Colonic mucosa (tissue), 4 donors: ENCODE results near the gene UNC13C. TPM values are rescaled to one million over a fixed set of nuclear protein-coding genes. Genes with fewer than 3 reads are reported as not detected.

ENCODE experiments used
- DNase-seq: peaks from one replicate; pipeline ENCODE4 v3.0.0-alpha.2; 2020
- H3K27ac ChIP-seq: fragments of 200-600 bp; one replicate; pipeline ENCODE4 v1.8.0; 2021
- H3K27me3 ChIP-seq: fragments of 200-600 bp; one replicate; pipeline ENCODE4 v1.8.0; 2021
- H3K36me3 ChIP-seq: fragments of 200-600 bp; one replicate; pipeline ENCODE4 v1.8.0; 2021
- H3K4me1 ChIP-seq: fragments of 200-600 bp; one replicate; pipeline ENCODE4 v1.8.0; 2021; ENCODE audit warnings: mild to moderate bottlenecking
- H3K4me3 ChIP-seq: fragments of 200-600 bp; one replicate; pipeline ENCODE4 v1.8.0; 2021
- H3K9ac ChIP-seq, 2 donors: one replicate each; pipeline ENCODE4 v1.7.0; 2013; ENCODE audit warnings: control low read depth in 2 of 2, low read depth in 2 of 2, low read length in 2 of 2
- H3K9me3 ChIP-seq: fragments of 200-600 bp; one replicate; pipeline ENCODE4 v1.8.0; 2021
- CTCF ChIP-seq: fragments of 200-600 bp; IDR thresholded peaks from one replicate; pipeline ENCODE4 v1.8.0; 2022; ENCODE audit warnings: antibody characterized with exemption, mild to moderate bottlenecking
- intact Hi-C: fragments of 100-400 bp; cut with DNase I; formaldehyde crosslinking; loops from one replicate; pipeline ENCODE4 v1.14.1; 2022
- total RNA-seq, 2 donors: library from RNA; stranded (reverse); fragmentation: NEBNext Ultra II Directional in 1 of 2; extraction: Animal tissue kit (Norgen Biotek cat#: 25700) in 1 of 2; gene quantifications; one replicate each; pipeline ENCODE4 v1.2.1, GENCODE V29; 2021
- donor health status: healthy.
- donor health status: DM: no; HTN: no; CAD: no.
- donor health status: DM: no; HTN: no; CAD: no.

Gene UNC13C
- total RNA-seq, 2 donors from 2014 or later, result 0.05 to 0.13 TPM

GRCh38 chr15:54559405-54560069 is 581.3 kb downstream of the UNC13C start:
- Histone ChIP-seq H3K27me3 (no peaks in the 10 kb centered on the region), H3K4me1 (no peaks in the 10 kb centered on the region), H3K9me3 (no peaks in the 10 kb centered on the region), H3K4me3 (no peak overlapping the region), H3K9ac (no peak overlapping the region), H3K36me3 (no peaks in the 10 kb centered on the region), H3K27ac (no peak overlapping the region)
- TF ChIP-seq CTCF, result no peak
- intact Hi-C loops, result no loop called here
- peak; percentile 17 for DNase-seq

GRCh38 chr15:54560417-54560816 is 582.2 kb downstream of the UNC13C start:
- H3K9me3 ChIP-seq, result no peaks in the 10 kb centered on the region
- no peak for TF ChIP-seq CTCF
- no peaks in the 10 kb centered on the region for H3K36me3 ChIP-seq
- H3K27me3 ChIP-seq, result no peaks in the 10 kb centered on the region
- intact Hi-C loops, result no loop called here
- DNase-seq, result no peak
- no peak overlapping the region for H3K4me3 ChIP-seq
- H3K9ac ChIP-seq, result no peak overlapping the region
- no peak overlapping the region for H3K27ac ChIP-seq
- no peaks in the 10 kb centered on the region for H3K4me1 ChIP-seq

GRCh38 chr15:54564166-54564565 is 585.9 kb downstream of the UNC13C start:
- H3K27ac ChIP-seq, result no peak overlapping the region
- no peaks in the 10 kb centered on the region for H3K36me3 ChIP-seq
- H3K4me1 ChIP-seq, result no peaks in the 10 kb centered on the region
- intact Hi-C loops, result no loop called here
- no peak for DNase-seq
- no peaks in the 10 kb centered on the region for H3K27me3 ChIP-seq
- TF ChIP-seq CTCF, result no peak
- H3K9me3 ChIP-seq, result no peaks in the 10 kb centered on the region
- H3K4me3 ChIP-seq, result no peak overlapping the region
- H3K9ac ChIP-seq, result no peak overlapping the region

GRCh38 chr15:54566654-54567053 is 588.4 kb downstream of the UNC13C start:
- no peak for TF ChIP-seq CTCF
- H3K9me3 ChIP-seq, result no peaks in the 10 kb centered on the region
- intact Hi-C loops, result no loop called here
- no peaks in the 10 kb centered on the region for H3K36me3 ChIP-seq
- no peaks in the 10 kb centered on the region for H3K4me1 ChIP-seq
- no peak overlapping the region for H3K9ac ChIP-seq
- no peak overlapping the region for H3K27ac ChIP-seq
- H3K27me3 ChIP-seq, result no peaks in the 10 kb centered on the region
- H3K4me3 ChIP-seq, result no peak overlapping the region
- no peak for DNase-seq

- H3K27me3 ChIP-seq, result no peaks in the 10 kb centered on the region
- no peak for TF ChIP-seq CTCF
- H3K9me3 ChIP-seq, result no peaks in the 10 kb centered on the region
- no peaks in the 10 kb centered on the region for H3K4me1 ChIP-seq
- no peak overlapping the region for H3K4me3 ChIP-seq
- no peak overlapping the region for H3K9ac ChIP-seq
- H3K27ac ChIP-seq, result no peak overlapping the region
- intact Hi-C loops, result no loop called here
- H3K36me3 ChIP-seq, result no peaks in the 10 kb centered on the region
- DNase-seq, result no peak
Measured at GRCh38 chr15:54567408-54568035, 589.3 kb downstream of the UNC13C start.
